ENCODE results near the gene PGAM2. TPM values are rescaled to one million over a fixed set of nuclear protein-coding genes. Genes with fewer than 3 reads are reported as not detected.

PGAM2 gene
- total RNA-seq, 1 experiment from 2014 or later, result 8.7 TPM

GRCh38 chr7:44078521-44078920 lies 13.2 kb upstream of the PGAM2 start:
- H4K8ac ChIP-seq (replicated peaks; ENCODE audit: insufficient read length, low read depth, low read length), result no peak overlapping the region
- no peaks in the 10 kb centered on the region for H3K27me3 ChIP-seq (ENCODE audit: insufficient read depth, low read length)
- peaks cover 4% of the 10 kb centered on the region; the same call in 1 of the 2 replicates for H3K4me1 ChIP-seq (ENCODE audit: insufficient read depth, low read length)
- Mint-ChIP-seq H3K27me3 (ENCODE audit: low read depth) (peaks cover 3% of the 10 kb centered on the region), H3K9me3 (no peaks in the 10 kb centered on the region), H3K36me3 (ENCODE audit: insufficient read depth in 1 of 3, low read depth in 3 of 3) (peaks cover 16 to 52% (median 45%) of the 10 kb centered on the region in 3 experiments), H3K4me3 (no peak overlapping the region), H3K4me1 (peaks cover 7 to 14% of the 10 kb centered on the region in 2 experiments; a peak in 2 of 4 replicates), H3K27ac (no peak overlapping the region)
- H3K23me2 ChIP-seq (ENCODE audit: insufficient read length, low read depth, low read length, poor library complexity, severe bottlenecking), result no peaks in the 10 kb centered on the region
- no peaks in the 10 kb centered on the region for H4K20me1 ChIP-seq (ENCODE audit: control insufficient read depth, insufficient read depth, insufficient read length)
- H3K4me2 ChIP-seq (ENCODE audit: insufficient read depth, insufficient read length, low read length), result no peak overlapping the region
- no peak overlapping the region for H3K14ac ChIP-seq (ENCODE audit: insufficient read depth, low read length)
- no peak overlapping the region for H4K5ac ChIP-seq (ENCODE audit: insufficient read length, low read depth, low read length)
- H3K79me2 ChIP-seq (ENCODE audit: insufficient read depth, low read length), result no peaks in the 10 kb centered on the region
- no peak overlapping the region for H3K18ac ChIP-seq (ENCODE audit: insufficient read length, low read depth, low read length)
- H2AK5ac ChIP-seq (ENCODE audit: insufficient read length, low read length), result no peak overlapping the region
- no peak for TF ChIP-seq CTCF (conservative IDR thresholded peaks at IDR 0.05)
- no peak overlapping the region for H3T11ph ChIP-seq (ENCODE audit: low read length)
- H3K9me3 ChIP-seq (ENCODE audit: control insufficient read depth, low read depth, low read length), result no peaks in the 10 kb centered on the region
- no peak for DNase-seq
- H3K27ac ChIP-seq (ENCODE audit: insufficient read length, low read depth, low read length), result no peak overlapping the region
- H3K79me1 ChIP-seq (ENCODE audit: insufficient read depth, low read depth, low read length, poor library complexity, severe bottlenecking), result no peaks in the 10 kb centered on the region
- H2BK20ac ChIP-seq (ENCODE audit: low read depth, low read length, poor library complexity, severe bottlenecking), result no peak overlapping the region
- no peak overlapping the region for H4K91ac ChIP-seq (ENCODE audit: insufficient read length, low read depth, low read length)
- no peak overlapping the region for H3K23ac ChIP-seq (ENCODE audit: insufficient read length, low read depth, low read length)
- no peak overlapping the region for H2BK5ac ChIP-seq (ENCODE audit: insufficient read length, low read length)
- H2BK120ac ChIP-seq (ENCODE audit: low read depth, low read length, poor library complexity, severe bottlenecking), result no peak overlapping the region
- no CpG with 5 or more reads among the region's 8 CpGs for WGBS (ENCODE audit: extremely low coverage, insufficient read length, low lambda C conversion rate)
- no peak overlapping the region for H2BK15ac ChIP-seq (ENCODE audit: low read depth, low read length)
- no peak overlapping the region for H3K9ac ChIP-seq (ENCODE audit: extremely low read depth, insufficient read length, low read length)
- H2AFZ ChIP-seq (ENCODE audit: low read length), result no peak overlapping the region
- H3K56ac ChIP-seq (ENCODE audit: insufficient read length, low read depth, low read length), result no peak overlapping the region
- H3K4ac ChIP-seq (ENCODE audit: low read depth, low read length), result no peak overlapping the region
- no peak overlapping the region for H2BK12ac ChIP-seq (ENCODE audit: insufficient read length, low read depth, low read length)

Measured in H9 (cell line).